GM12878 (cell line): ENCODE results near the gene NAP1L1.

Experiments
- CHD4 ChIP-seq: fragments of 200-600 bp; sonication (generic); IDR thresholded peaks from 2 replicates; pipeline ENCODE4 v1.6.1; 2016; ENCODE audit warnings: mild to moderate bottlenecking
- CTCF ChIP-seq, 3 experiments: IDR thresholded peaks in 2 of 3; conservative IDR thresholded peaks in 1 of 3; 2 replicates each; pipeline ENCODE4 v1.5.1; 2011; ENCODE audit warnings: low read depth in 3 of 3, low read length in 3 of 3, mild to moderate bottlenecking in 3 of 3, control low read depth in 2 of 3, moderate library complexity in 2 of 3, inconsistent platforms in 1 of 3, mixed read lengths in 1 of 3; ENCODE audit not compliant: control insufficient read depth in 2 of 3, insufficient read depth in 1 of 3; ENCODE audit errors: extremely low read depth in 1 of 3
- FOXM1 ChIP-seq: IDR thresholded peaks from 2 replicates; pipeline ENCODE4 v1.6.1; 2012; ENCODE audit warnings: low read depth, mild to moderate bottlenecking, inconsistent platforms, low read length, moderate library complexity
- HCFC1 ChIP-seq: fragments of 150-350 bp; IDR thresholded peaks from 2 replicates; pipeline ENCODE4 v1.6.1; 2014; ENCODE audit warnings: low read length
- JUND ChIP-seq: IDR thresholded peaks from 2 replicates; pipeline ENCODE4 v1.6.1; 2012; ENCODE audit warnings: low read depth, mild to moderate bottlenecking, low read length, improper control_type of control experiment, moderate library complexity
- KAT2A ChIP-seq: conservative IDR thresholded peaks from 2 replicates; pipeline ENCODE4 v1.6.1; 2011; ENCODE audit warnings: low read depth, low read length; ENCODE audit not compliant: control insufficient read depth
- NFXL1 ChIP-seq: fragments of 450-650 bp; IDR thresholded peaks from 2 replicates; pipeline ENCODE4 v1.6.1; 2017; ENCODE audit warnings: antibody characterized with exemption, mild to moderate bottlenecking, borderline replicate concordance
- NRF1 ChIP-seq: conservative IDR thresholded peaks from 2 replicates; pipeline ENCODE4 v1.6.1; 2011; ENCODE audit warnings: mild to moderate bottlenecking, low read depth, low read length, improper control_type of control experiment
- POLR2A ChIP-seq: IDR thresholded peaks from 2 replicates; pipeline ENCODE4 v1.6.1; 2011; ENCODE audit warnings: low read depth, mild to moderate bottlenecking, low read length
- POLR2AphosphoS5 ChIP-seq: IDR thresholded peaks from 2 replicates; pipeline ENCODE4 v1.6.1; 2011; ENCODE audit warnings: mild to moderate bottlenecking, low read length, inconsistent platforms
- SRF ChIP-seq, 2 experiments: IDR thresholded peaks; 2 replicates each; pipeline ENCODE4 v1.6.1; 2011; ENCODE audit warnings: low read depth in 2 of 2, low read length in 2 of 2, mild to moderate bottlenecking in 1 of 2, moderate library complexity in 1 of 2
- SUZ12 ChIP-seq: fragments of 200-600 bp; sonication (generic); IDR thresholded peaks from one replicate; pipeline ENCODE4 v1.6.1; 2018; ENCODE audit warnings: antibody characterized with exemption, mild to moderate bottlenecking; ENCODE audit not compliant: unreplicated experiment

- TF ChIP-seq NRF1 (no peak), CTCF (IDR thresholded peaks at IDR 0.05 in 2 of 3, conservative IDR thresholded peaks at IDR 0.05 in 1 of 3; ENCODE audit: control insufficient read depth in 2 of 3, extremely low read depth in 1 of 3, insufficient read depth in 1 of 3, low read depth in 3 of 3, low read length in 3 of 3) (no peak), FOXM1 (no peak), SUZ12 (no peak), NFXL1 (no peak), POLR2A (no peak), POLR2AphosphoS5 (no peak), KAT2A (no peak), CHD4 (no peak), HCFC1 (no peak), JUND (no peak), SRF (IDR thresholded peaks at IDR 0.05; ENCODE audit: low read depth in 2 of 2, low read length in 2 of 2) (no peak)
Measured at GRCh38 chr12:76060111-76060510, 24.4 kb downstream of the NAP1L1 start.
